SK-N-SH (cell line): ENCODE results near the gene TIAL1. TPM values are rescaled to one million over a fixed set of nuclear protein-coding genes. Genes with fewer than 3 reads are reported as not detected.
A peak's percentile ranks its signal among the peaks of the same experiment; 100 is the strongest.

ENCODE experiments used
- CTCF ChIA-PET: fragments of 300-600, 350-600 bp; formaldehyde crosslinking; extraction: SDS; loops from one replicate; lab custom pipeline; 2021; lab: Yijun Ruan, JAX
- POLR2A ChIA-PET: fragments of 350-600 bp; sonication (Branson Sonifier 250); formaldehyde crosslinking; extraction: SDS; loops from one replicate; lab custom pipeline; 2020; ENCODE audit warnings: antibody characterized with exemption, inconsistent platforms; lab: Yijun Ruan, JAX
- DNase-seq: peaks from one replicate; pipeline ENCODE4 v3.0.0; 2012
- H2AFZ ChIP-seq: fragments of 200-600 bp; sonication (generic); 2 replicates; pipeline ENCODE4 v1.8.1; 2016; ENCODE audit warnings: antibody characterized with exemption, mild to moderate bottlenecking, low read depth
- H3F3A ChIP-seq: fragments of 200-600 bp; sonication (generic); replicated peaks from 2 replicates; pipeline ENCODE3; 2016; ENCODE audit warnings: antibody characterized with exemption, mild to moderate bottlenecking; ENCODE audit not compliant: insufficient read depth
- H3K27ac ChIP-seq, 2 experiments: fragments of 200-500 bp in 1 of 2; fragments of 200-600 bp in 1 of 2; sonication (Bioruptor generic) in 1 of 2; sonication (generic), shearing (Covaris generic) in 1 of 2; 2 replicates each; pipeline versions ENCODE4 v1.5.1 to v1.6.1; 2014 to 2016; ENCODE audit warnings: low read depth in 2 of 2, inconsistent platforms in 1 of 2, low read length in 1 of 2, mild to moderate bottlenecking in 1 of 2, mixed read lengths in 1 of 2
- H3K27me3 ChIP-seq: fragments of 200-600 bp; sonication (generic), shearing (Covaris generic); 2 replicates; pipeline ENCODE4 v1.6.1; 2016; ENCODE audit warnings: mixed run types; ENCODE audit not compliant: insufficient read depth
- H3K36me3 ChIP-seq, 2 experiments: fragments of 200-500 bp in 1 of 2; fragments of 200-600 bp in 1 of 2; sonication (Bioruptor generic) in 1 of 2; sonication (generic) in 1 of 2; replicated peaks in 1 of 2; 2 replicates each; pipeline versions ENCODE3 to v1.5.1; 2014 to 2016; ENCODE audit warnings: low read length in 1 of 2, mild to moderate bottlenecking in 1 of 2; ENCODE audit not compliant: insufficient read depth in 2 of 2, control insufficient read depth in 1 of 2
- H3K4me1 ChIP-seq, 2 experiments: fragments of 200-500 bp in 1 of 2; fragments of 200-600 bp in 1 of 2; sonication (Bioruptor generic) in 1 of 2; sonication (generic), shearing (Covaris generic) in 1 of 2; 2 replicates each; pipeline versions ENCODE4 v1.5.1 to v1.6.1; 2014 to 2016; ENCODE audit warnings: low read depth in 1 of 2, low read length in 1 of 2, mixed run types in 1 of 2; ENCODE audit not compliant: insufficient read depth in 2 of 2, control insufficient read depth in 1 of 2
- H3K4me2 ChIP-seq: fragments of 200-600 bp; sonication (generic), shearing (Covaris generic); 2 replicates; pipeline ENCODE4 v1.6.1; 2017; ENCODE audit warnings: mixed run types
- H3K4me3 ChIP-seq, 2 experiments: fragments of 200-500 bp in 1 of 2; fragments of 200-600 bp in 1 of 2; sonication (Bioruptor generic) in 1 of 2; sonication (generic), shearing (Covaris generic) in 1 of 2; 2 replicates each; pipeline versions ENCODE4 v1.5.1 to v1.8.1; 2014 to 2016; ENCODE audit warnings: low read depth in 2 of 2, inconsistent platforms in 1 of 2, low read length in 1 of 2, mild to moderate bottlenecking in 1 of 2, mixed read lengths in 1 of 2, moderate library complexity in 1 of 2
- H3K79me2 ChIP-seq: fragments of 200-600 bp; sonication (generic); 2 replicates; pipeline ENCODE4 v1.8.1; 2017; ENCODE audit warnings: mild to moderate bottlenecking; ENCODE audit not compliant: insufficient read depth
- H3K9ac ChIP-seq: fragments of 200-600 bp; sonication (generic); 2 replicates; pipeline ENCODE4 v1.6.1; 2017; ENCODE audit warnings: mixed run types
- H3K9me2 ChIP-seq: fragments of 200-600 bp; sonication (generic); 2 replicates; pipeline ENCODE4 v1.6.1; 2017; ENCODE audit warnings: mixed run types
- H3K9me3 ChIP-seq: fragments of 200-600 bp; sonication (generic); 2 replicates; pipeline ENCODE4 v1.6.1; 2017; ENCODE audit warnings: mixed run types, mild to moderate bottlenecking, moderate library complexity
- H4K20me1 ChIP-seq: fragments of 200-600 bp; sonication (generic); 2 replicates; pipeline ENCODE4 v1.6.1; 2017; ENCODE audit warnings: mild to moderate bottlenecking, mixed run types; ENCODE audit not compliant: insufficient read depth
- MEF2A ChIP-seq: IDR thresholded peaks from 2 replicates; pipeline ENCODE4 v1.4.0; 2012; ENCODE audit warnings: low read depth, borderline replicate concordance
- RCOR1 ChIP-seq: fragments of 150-350 bp; IDR thresholded peaks from 2 replicates; pipeline ENCODE4 v1.6.1; 2017; ENCODE audit warnings: antibody characterized with exemption, low read length
- TAF1 ChIP-seq: IDR thresholded peaks from 2 replicates; pipeline ENCODE4 v1.6.1; 2012; ENCODE audit warnings: low read depth, mild to moderate bottlenecking, low read length, moderate library complexity, borderline replicate concordance
- TCF12 ChIP-seq: IDR thresholded peaks from 2 replicates; pipeline ENCODE4 v1.4.0; 2012
- TEAD4 ChIP-seq: IDR thresholded peaks from 2 replicates; pipeline ENCODE4 v1.4.0; 2012; ENCODE audit warnings: mild to moderate bottlenecking, borderline replicate concordance; ENCODE audit not compliant: insufficient read depth
- WGBS: methylation state at CpG from one replicate; pipeline ENCODE4 v1.1.6; 2017; ENCODE audit warnings: low lambda C conversion rate; 5-methylcytosine and 5-hydroxymethylcytosine counted together
- polyA plus RNA-seq, 3 experiments: library from polyadenylated mRNA; depleted of rRNA; stranded (reverse); fragments of >200 nt; gene quantifications; 2 replicates each; pipeline ENCODE4 v1.2.3, GENCODE V29; 2012
- TF ChIP-seq, protein P1 (sequence below): IDR thresholded peaks from 2 replicates; pipeline ENCODE4 v1.4.0; 2012; ENCODE audit warnings: low read depth, borderline replicate concordance
- TF ChIP-seq, protein P2 (sequence below): fragments of 150-350 bp; IDR thresholded peaks from 2 replicates; pipeline ENCODE4 v1.6.1; 2017; ENCODE audit warnings: antibody characterized with exemption, low read length, low read depth, borderline replicate concordance
- TF ChIP-seq, protein P3 (sequence below): fragments of 200-600 bp; sonication (generic); IDR thresholded peaks from 2 replicates; pipeline ENCODE4 v1.6.1; 2017; ENCODE audit warnings: antibody characterized with exemption, mild to moderate bottlenecking, moderate library complexity

TIAL1 gene
- polyA plus RNA-seq, 1 of the 3 experiments (the other 2 are of a cell fraction) = 58.0 TPM

DNA sequence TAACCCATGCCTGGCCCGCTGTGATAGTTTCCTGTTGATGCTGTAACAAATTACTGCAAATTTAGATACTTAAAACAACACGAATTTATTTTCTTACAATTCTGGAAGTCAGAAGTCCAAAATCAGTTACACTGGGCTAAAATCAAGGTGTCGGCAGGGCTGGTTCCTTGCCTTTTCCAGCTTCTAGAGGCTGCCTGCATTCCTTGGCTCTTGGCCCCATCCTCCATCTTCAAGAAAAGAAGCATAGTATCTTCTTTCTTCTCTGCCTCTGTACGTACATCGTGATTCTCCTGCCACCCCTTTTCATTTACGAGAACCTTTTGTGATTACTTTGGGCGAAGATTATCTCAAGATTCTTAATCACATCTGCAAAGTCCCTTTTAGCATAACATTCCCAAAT, 1.6 kb upstream of the TIAL1 start (continued):
- TF ChIP-seq RCOR1 (no peak), TEAD4 (no peak)
- TF ChIP-seq, all 33 proteins: peak for 0

DNA sequence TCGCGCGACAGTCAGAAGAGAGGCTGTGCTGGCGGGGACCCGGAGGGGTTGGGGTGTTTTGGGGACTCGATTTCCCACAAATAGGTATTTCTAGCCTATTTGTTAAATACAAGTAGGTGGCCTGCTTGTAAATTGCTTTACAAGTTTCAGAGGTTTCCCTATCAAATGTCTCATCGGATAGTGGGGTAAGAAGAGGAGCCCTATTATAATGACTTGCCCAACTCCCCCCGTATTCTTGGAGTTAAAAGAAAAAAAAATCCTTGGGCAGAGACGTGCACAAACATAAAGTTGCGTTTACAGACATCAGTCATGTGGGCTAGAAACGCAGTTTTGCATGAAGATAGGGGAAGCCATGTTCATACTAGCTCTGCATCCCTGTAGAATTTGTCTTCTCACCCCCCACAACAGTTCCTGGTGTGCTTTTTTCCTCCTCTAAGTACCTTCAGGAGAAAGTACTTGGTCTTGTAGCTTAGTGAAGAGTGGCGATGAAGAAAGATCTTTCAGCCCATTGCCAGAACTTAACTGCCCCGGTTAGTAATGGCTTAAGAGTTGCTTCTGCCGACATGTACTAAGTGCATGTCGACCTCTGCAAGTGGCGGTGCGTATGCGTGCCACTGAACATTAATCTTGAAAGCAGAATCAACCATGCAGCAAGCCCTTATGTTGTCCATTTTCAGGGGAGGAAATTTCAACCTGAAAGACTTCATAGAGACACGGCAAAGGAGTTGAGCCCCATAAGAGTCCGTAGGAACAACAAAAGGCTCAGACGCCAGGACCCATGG, 832 bp upstream of the TIAL1 start:
- CTCF ChIA-PET = interaction anchor here (0.9 to 1.8 kb wide), 4 partner anchors 11 to 398 kb away, joined by 3 to 9 read pairs (median 4); partner anchors contain the start of gene GRK5

More for the DNA sequence above, 832 bp upstream of the TIAL1 start:
- Histone ChIP-seq H3K4me2 (peak overlapping the region; percentile 84), H2AFZ (peak overlapping the region; percentile 83; the same call in 1 of the 2 replicates), H3K4me3 (peak overlapping the region; percentile 96), H3K27me3 (no peaks in the 10 kb centered on the region), H3K4me1 (peaks cover 23 to 31% of the 10 kb centered on the region in 2 experiments), H3K27ac (peak overlapping the region; percentile 74 to 99), H3K9me2 (no peaks in the 10 kb centered on the region), H4K20me1 (peaks cover 29% of the 10 kb centered on the region), H3K9ac (peak overlapping the region; percentile 60; the same call in 1 of the 2 replicates), H3K36me3 (peaks cover 17 to 20% of the 10 kb centered on the region in 2 experiments), H3K79me2 (peaks cover 37% of the 10 kb centered on the region), H3K9me3 (no peaks in the 10 kb centered on the region), H3F3A (peaks cover 20% of the 10 kb centered on the region)
- WGBS = 49% methylated on average over 20 of the region's 21 CpGs
- TF ChIP-seq TCF12 (no peak), TEAD4 (no peak), MEF2A (no peak), TAF1 (no peak)
- TF ChIP-seq, protein P1, sequence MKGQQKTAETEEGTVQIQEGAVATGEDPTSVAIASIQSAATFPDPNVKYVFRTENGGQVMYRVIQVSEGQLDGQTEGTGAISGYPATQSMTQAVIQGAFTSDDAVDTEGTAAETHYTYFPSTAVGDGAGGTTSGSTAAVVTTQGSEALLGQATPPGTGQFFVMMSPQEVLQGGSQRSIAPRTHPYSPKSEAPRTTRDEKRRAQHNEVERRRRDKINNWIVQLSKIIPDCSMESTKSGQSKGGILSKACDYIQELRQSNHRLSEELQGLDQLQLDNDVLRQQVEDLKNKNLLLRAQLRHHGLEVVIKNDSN = no peak
- TF ChIP-seq, protein P2, sequence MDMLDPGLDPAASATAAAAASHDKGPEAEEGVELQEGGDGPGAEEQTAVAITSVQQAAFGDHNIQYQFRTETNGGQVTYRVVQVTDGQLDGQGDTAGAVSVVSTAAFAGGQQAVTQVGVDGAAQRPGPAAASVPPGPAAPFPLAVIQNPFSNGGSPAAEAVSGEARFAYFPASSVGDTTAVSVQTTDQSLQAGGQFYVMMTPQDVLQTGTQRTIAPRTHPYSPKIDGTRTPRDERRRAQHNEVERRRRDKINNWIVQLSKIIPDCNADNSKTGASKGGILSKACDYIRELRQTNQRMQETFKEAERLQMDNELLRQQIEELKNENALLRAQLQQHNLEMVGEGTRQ = no peak
- TF ChIP-seq, protein P3, sequence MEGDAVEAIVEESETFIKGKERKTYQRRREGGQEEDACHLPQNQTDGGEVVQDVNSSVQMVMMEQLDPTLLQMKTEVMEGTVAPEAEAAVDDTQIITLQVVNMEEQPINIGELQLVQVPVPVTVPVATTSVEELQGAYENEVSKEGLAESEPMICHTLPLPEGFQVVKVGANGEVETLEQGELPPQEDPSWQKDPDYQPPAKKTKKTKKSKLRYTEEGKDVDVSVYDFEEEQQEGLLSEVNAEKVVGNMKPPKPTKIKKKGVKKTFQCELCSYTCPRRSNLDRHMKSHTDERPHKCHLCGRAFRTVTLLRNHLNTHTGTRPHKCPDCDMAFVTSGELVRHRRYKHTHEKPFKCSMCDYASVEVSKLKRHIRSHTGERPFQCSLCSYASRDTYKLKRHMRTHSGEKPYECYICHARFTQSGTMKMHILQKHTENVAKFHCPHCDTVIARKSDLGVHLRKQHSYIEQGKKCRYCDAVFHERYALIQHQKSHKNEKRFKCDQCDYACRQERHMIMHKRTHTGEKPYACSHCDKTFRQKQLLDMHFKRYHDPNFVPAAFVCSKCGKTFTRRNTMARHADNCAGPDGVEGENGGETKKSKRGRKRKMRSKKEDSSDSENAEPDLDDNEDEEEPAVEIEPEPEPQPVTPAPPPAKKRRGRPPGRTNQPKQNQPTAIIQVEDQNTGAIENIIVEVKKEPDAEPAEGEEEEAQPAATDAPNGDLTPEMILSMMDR = no peak
- DNase-seq = no peak
- POLR2A ChIA-PET = interaction anchor here (0.9 kb wide), 1 partner anchor 295 kb away, joined by 4 read pairs; the partner anchor contains the start of gene SEC23IP
